Activated naive CD4-positive, alpha-beta T cell treated with anti-CD3 and anti-CD28 coated beads, Interleukin-2, amount 50 U/mL, for 72 hours (primary cell): ENCODE measurements around the gene PARD6A. TPM values are rescaled to one million over a fixed set of nuclear protein-coding genes. Genes with fewer than 3 reads are reported as not detected.
A peak's percentile ranks its signal among the peaks of the same experiment; 100 is the strongest.
"Not testable (repeated sequence)": the region's sequence is repeated elsewhere in the genome, so short reads cannot be mapped to it uniquely, and the experiment has no call there.

Experiments used
- ATAC-seq, 2 donors: fragments of 150-1000 bp; cut with Tn5 transposase; 2 replicates each; pipeline ENCODE4 v1.10.0; 2021; ENCODE audit warnings: mild to moderate bottlenecking in 2 of 2, moderate library complexity in 2 of 2
- DNase-seq, 2 donors: peaks; one replicate each; pipeline ENCODE4 v3.0.0; 2021 to 2022; ENCODE audit warnings: low spot score in 2 of 2
- H3K27ac Mint-ChIP-seq, 2 donors: one replicate each; pipeline ENCODE4 v1.8.0; 2022; ENCODE audit warnings: mild to moderate bottlenecking in 2 of 2, mixed read lengths in 2 of 2
- H3K36me3 Mint-ChIP-seq, 2 donors: one replicate each; pipeline ENCODE4 v1.8.0; 2022; ENCODE audit warnings: mixed read lengths in 2 of 2
- H3K9me3 Mint-ChIP-seq, 2 donors: one replicate each; pipeline ENCODE4 v1.8.0; 2022; ENCODE audit warnings: mixed read lengths in 2 of 2
- total RNA-seq, 2 donors: library from RNA; stranded (reverse); gene quantifications; one replicate each; pipeline ENCODE4 v1.2.3, GENCODE V29; 2022

PARD6A gene
- total RNA-seq, 2 donors from 2014 or later, result 10.8 to 17.6 TPM

DNA sequence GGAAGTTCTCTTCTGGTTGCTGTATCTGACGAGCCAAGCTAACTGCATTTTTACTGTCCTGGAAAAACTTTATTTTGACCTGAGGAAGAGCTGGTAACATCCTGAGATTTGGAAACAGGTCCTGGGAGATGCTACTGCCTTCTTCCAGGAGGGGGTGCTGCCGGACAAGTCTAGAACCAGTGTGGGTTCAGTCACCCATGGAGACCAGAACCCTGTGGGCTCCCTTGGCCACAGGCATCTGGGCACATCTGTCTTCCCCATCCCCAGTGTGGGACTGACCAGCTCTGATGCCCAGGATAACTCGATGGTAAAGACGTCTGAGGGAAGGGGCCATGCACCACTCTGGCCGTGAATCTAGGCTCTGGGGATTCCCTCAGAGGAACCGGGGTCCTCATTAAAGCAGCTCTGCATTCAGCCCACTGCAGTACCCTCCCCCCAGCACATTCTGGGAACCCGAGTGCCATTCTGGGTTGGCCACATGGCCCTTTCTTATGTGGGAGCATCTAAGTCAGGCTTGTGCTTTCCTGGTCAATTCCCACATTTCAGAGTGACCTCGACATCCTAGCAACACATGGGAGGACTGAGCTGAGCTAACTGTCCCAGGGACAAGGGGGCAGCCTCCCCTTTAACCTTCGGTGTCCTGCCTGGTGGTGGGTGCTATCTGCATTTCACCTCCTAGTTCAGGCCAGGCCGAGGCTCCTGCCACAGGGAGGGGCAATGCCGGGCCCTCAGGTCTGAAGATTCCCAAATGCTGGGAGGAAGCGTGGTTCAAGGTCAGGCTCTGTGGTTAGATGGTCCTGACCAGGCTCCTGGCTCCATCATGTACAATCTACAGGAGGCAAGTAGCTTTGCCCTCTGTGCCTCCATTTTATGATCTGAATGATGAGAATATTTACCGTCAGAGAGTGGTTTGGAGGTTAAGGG, 12.2 kb downstream of the PARD6A start:
- peak overlapping the region in 1 of 2 donors; percentile 15 for H3K27ac Mint-ChIP-seq
- ATAC-seq (peak; percentile 21 to 41), DNase-seq (peak in 1 of 2 donors; percentile 70)

DNA sequence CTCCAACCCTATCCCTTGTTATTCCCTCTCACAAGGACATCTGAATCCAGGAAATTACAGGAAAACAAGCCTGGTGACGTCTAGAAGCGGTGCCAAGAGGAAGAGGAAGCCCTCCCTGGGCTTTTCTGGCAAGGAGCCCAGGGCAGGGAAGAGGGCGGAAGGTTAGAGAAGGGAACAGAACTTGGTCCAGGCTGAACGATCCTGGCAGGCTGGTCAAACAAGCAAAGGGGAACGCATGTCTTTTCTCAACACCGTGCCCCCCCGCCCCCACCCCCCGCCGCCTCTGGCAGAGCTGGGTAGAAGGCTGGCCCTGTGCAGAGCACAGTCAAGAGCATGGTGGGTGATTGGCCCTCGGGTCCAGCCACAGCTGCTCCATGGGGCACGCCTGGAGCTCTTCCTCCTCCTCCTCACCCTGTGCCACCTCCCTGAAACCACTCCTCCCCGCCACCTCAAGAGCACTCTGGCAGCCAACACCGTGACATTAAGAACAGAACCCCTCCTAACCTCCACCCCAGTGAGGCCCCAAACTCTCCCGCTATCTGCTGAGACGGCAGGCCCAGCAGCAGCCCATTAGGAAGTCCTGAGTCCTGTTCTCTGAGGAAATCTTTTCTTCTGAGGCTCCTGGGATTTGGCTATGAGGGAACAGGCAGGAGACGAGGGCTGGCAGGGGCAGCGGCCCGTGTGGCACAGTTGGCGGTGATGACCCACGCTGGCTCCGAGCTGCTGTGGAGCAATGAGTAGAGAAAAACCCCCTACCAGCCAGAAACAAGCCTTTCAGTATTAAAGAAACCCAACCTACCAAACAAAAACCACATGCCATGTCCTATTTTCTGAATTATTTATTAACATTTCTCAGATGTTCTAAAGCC, 13.2 kb downstream of the PARD6A start:
- ATAC-seq (no peak), DNase-seq (no peak)
- Mint-ChIP-seq H3K36me3 (no peaks in the 10 kb centered on the region), H3K27ac (peak overlapping the region; percentile 74 to 86), H3K9me3 (no peaks in the 10 kb centered on the region)

More for the DNA sequence above, 12.2 kb downstream of the PARD6A start:
- H3K36me3 Mint-ChIP-seq, result no peaks in the 10 kb centered on the region
- H3K9me3 Mint-ChIP-seq, result no peaks in the 10 kb centered on the region

DNA sequence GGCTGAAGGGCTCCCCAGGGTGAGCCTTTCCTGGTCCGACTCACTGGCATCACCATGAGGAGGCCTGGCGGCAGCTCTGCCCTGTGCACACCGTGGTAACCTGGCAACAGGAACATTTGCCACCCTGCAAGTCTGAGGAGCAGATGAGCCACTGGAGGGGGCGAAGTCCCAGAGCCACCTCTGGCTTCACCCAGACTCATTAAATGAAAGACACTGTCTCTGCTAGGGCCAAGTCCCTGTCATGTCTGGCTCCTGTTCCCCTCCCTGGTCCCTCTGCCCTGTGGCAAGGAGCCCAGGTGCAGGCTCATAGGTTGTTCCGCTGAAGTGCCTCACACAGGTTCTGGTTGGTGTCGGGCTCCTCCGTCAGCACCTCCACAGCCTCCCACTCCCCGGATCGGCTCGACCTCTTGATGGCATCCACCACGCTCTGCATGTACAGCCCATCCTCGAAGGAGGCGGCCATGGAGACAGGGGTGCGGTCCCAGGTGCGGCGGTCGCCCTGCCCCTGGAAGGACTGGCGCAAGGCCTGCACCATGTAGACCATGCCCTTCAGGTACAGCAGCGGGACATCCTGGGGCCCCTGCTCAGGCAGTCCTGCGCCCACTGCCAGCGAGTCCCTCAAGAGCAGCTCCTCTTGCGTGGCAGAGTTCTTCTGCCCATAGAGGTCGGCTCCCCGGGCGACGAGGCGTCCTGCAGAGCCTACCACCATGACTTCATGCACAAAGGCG, 14.3 kb downstream of the PARD6A start:
- no peaks in the 10 kb centered on the region for H3K36me3 Mint-ChIP-seq
- DNase-seq (no peak), ATAC-seq (no peak)
- H3K9me3 Mint-ChIP-seq, result no peaks in the 10 kb centered on the region
- H3K27ac Mint-ChIP-seq, result peak overlapping the region in 1 of 2 donors; percentile 86

DNA sequence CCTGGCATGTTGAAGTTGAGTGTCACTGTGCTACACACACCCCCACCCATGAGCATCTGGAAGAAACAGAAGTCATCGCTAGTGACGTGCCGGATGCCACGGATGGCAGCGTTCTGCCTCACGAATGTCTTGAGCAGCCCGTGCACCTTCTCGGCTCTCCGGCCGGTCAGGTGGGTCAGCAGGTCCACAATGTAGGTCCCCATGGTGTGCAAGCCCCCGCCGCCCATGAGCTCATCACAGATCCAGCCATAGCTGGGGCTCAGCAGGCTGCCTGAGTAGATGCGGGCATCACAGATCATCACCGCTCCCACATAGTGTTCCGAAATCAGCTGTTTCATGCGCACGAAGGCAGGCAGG, 14.8 kb downstream of the PARD6A start:
- Mint-ChIP-seq H3K27ac (peak overlapping the region in 1 of 2 donors; percentile 86), H3K36me3 (no peaks in the 10 kb centered on the region), H3K9me3 (no peaks in the 10 kb centered on the region)
- ATAC-seq, result no peak
- DNase-seq, result no peak

DNA sequence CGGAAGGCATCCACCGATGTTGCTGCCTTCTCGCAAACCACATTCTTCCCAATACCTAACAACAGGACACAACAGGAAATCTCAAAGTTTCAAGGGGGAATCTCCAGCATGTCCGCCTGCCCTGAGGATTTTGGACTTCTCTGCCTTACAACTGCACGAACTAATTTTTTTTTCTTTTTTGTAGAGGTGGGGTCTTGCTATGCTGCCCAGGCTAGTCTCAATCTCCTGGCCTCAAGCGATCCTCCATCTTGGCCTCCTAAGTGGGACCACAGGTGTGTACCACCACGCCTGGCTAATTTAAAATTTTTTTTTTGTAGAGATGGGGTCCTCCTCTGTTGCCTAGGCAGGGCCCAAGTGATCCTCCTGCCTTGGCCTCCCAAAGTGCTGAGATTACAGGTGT, 15.2 kb downstream of the PARD6A start:
- H3K27ac Mint-ChIP-seq, result no peak overlapping the region
- no peaks in the 10 kb centered on the region for H3K36me3 Mint-ChIP-seq
- ATAC-seq, result no peak
- no peaks in the 10 kb centered on the region for H3K9me3 Mint-ChIP-seq
- DNase-seq, result no peak

DNA sequence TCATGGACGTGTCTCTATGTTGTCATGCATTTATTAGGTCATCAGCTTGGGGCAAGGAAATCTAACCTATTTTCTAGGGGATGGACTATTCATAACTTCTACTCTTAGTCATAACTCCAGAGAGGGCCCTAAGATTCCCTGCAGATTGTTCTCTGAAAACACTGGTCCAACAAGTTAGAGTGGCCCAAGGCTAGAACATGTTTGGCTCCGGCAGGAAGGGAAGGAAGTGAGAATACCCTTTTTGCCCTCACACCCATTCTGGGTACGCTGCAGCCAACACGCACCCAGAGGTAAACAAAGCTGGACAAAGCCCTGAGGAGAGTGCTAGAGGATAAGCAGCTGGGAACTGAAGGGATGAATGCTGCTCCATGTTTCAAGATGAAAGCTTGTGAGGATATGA, 15.8 kb downstream of the PARD6A start:
- H3K27ac Mint-ChIP-seq, result peak overlapping the region in 1 of 2 donors; percentile 88
- no peak for ATAC-seq

DNA sequence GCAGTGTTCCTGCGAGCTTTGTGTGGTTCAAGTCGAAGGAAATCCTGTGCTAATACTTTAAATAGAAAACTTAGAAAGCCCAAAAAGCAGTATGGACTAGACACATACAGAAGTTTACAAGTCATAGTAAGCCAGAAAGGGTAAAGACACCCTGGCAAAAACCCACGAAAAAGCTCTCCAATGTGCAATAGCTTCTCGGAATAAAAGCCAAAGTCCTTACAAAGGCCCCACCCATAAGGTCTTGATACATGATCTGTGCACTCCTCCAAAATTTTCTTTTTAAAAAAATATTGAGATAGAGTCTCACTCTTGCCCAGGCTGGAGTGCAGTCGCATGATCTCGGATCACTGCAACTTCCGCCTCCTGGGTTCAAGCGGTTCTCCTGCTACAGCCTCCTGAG, 16.2 kb downstream of the PARD6A start:
- Mint-ChIP-seq H3K36me3 (no peaks in the 10 kb centered on the region), H3K27ac (no peak overlapping the region), H3K9me3 (no peaks in the 10 kb centered on the region)
- ATAC-seq (no peak), DNase-seq (no peak)

More for the DNA sequence above, 15.8 kb downstream of the PARD6A start:
- no peaks in the 10 kb centered on the region for H3K9me3 Mint-ChIP-seq
- H3K36me3 Mint-ChIP-seq, result no peaks in the 10 kb centered on the region
- no peak for DNase-seq

DNA sequence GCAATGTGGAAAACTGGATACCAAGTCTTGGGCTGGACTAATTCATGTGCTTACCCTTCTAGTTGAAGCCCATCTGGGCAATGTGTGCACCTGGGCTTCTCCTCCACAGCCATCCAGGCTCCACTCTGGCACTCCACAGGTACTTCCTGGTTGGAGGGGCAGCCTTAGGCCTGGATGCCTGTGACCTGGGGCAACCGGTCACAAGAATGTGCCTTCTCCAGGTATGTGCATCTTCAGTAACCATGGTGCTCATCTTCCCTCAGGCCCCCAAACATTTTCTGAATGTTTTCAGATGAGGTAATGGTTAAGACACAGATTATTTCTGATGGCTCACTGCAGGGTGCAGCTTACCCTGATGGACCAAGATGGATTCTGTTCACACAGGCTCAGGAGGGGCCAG, 17.0 kb downstream of the PARD6A start:
- DNase-seq (no peak), ATAC-seq (no peak)
- Mint-ChIP-seq H3K36me3 (no peaks in the 10 kb centered on the region), H3K9me3 (no peaks in the 10 kb centered on the region), H3K27ac (no peak overlapping the region)

DNA sequence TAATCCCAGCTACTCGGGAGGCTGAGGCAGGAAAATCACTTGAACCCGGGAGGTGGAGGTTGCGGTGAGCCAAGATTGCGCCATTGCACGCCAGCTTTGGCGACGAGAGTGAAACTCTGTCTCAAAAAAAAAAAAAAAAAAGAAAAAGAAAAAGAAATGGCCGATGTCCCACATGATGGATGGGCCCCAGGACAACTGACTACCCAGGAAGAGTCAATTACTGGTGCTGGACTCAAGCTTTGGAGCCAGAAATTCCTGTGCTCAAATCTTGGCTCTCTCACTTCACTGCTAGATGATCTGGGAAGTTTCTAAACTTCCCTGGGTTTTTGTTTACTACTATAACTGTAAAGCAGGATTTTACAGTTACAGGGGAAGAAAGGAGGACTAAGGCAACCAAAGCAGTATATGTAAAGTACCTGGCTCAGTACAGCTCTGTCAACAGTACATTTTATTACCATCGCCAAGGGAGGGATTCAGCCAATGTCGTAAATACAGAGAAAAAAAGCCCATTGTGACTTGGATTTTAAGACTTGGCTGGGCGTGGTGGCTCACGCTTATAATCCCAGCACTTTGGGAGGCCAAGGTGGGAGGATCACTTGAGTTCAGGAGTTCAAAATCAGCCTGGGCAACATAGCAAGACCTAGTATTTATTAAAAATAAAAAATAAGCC, 17.7 kb downstream of the PARD6A start:
- Mint-ChIP-seq H3K36me3 (peaks cover 0 to 3% of the 10 kb centered on the region in 2 donors), H3K27ac (no peak overlapping the region), H3K9me3 (no peaks in the 10 kb centered on the region)
- DNase-seq (no peak), ATAC-seq (no peak)

DNA sequence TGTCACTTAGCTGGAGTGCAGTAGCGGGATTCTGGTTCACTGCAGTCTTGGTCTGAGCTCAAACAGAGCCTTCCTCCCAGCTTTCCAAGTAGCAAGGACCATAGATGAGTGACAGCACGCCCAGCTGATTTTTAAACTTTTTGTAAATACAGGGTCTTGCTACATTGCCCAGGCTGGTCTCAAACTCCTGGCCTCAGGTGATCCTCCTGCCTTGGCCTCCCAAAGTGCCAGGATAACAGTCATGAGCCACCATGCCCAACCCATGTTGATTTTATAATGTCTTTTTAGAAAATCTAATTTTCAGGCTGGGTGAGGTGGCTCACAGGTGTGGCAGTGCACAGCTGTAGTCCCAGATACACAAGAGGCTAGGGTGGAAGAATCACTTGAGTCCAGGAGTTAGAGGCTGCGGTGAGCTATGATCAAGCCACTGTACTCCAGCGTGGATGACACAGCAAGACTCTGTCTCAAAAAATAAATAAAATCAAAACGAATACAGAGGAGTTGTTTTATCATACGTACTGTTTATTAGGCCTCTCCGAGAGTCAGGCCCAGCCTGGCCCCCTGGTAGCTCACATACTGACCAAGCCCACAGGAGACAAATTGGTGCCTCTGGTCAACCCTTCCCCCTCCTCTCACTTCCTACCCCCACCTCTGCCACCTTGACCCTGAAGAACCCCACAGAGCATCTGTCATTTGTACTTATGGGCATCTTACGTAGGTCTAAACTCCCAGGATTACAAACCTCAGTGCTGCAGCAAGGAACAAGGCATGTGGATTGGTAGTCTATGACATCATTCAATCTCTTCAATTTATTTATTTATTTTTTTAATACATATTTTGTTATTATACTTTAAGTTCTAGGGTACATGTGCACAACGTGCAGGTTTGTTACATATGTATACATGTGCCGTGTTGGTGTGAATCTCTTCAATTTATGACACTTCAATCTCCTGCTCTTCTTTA, 19.5 kb downstream of the PARD6A start:
- H3K36me3 Mint-ChIP-seq, result peaks cover under 1 to 7% of the 10 kb centered on the region in 2 donors
- no peak for ATAC-seq
- DNase-seq, result no peak
- peak overlapping the region in 1 of 2 donors; percentile 29 for H3K27ac Mint-ChIP-seq
- H3K9me3 Mint-ChIP-seq, result no peaks in the 10 kb centered on the region

DNA sequence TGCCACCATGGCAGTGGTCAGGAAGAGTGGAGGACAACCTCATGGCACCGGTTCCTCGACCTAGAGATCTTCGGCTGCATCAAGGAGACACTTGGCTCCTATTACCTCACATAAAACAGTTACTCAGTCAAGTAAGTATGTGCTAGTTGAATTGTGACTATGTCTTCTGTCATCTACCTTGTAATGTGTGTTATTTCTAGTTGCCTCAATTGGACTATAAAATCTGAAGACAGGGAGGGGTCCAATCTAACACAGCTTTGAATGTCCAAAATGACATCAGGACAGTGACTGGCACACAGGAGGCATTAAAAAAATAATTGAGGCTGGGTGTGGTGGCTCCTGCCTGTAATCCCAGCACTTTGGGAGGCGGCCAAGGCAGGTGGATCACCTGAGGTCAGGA, 23.0 kb downstream of the PARD6A start:
- ATAC-seq (no peak), DNase-seq (no peak)
- H3K27ac Mint-ChIP-seq, result peak overlapping the region; percentile 14 to 47
- peaks cover 5 to 7% of the 10 kb centered on the region in 2 donors for H3K36me3 Mint-ChIP-seq
- no peaks in the 10 kb centered on the region for H3K9me3 Mint-ChIP-seq

DNA sequence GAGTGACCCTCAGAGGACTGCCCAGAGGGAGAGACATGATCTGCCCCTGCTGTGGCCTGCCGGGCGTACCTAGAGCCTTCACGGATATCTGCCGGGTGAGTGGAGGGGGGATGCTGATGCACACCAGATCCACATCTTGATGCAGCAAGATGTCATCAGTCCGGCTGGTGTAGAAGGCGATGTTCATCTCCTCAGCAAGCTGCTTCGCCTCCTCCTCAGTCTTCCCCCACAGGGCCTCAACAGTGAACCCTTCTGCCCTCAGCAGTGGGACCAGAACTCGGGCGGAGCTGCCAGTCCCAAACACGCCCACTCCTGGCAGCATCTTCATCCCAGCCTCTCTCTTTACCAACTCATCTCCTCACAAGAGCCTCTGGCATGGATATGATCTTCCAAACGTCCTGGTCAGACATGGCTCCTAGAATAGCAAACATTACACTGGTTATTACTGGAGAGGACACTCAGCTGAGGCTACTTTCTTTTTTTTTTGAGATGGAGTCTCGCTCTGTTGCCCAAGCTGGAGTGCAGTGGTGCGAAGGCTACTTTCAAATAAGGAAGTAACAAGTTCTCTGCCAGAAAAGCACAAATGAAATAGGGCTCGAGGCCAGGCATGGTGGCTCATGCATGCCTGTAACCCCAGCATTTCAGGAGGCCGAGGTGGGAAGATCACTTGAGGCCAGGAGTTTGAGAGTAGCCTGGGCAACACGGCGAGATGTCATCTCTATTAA, 24.8 kb downstream of the PARD6A start:
- Mint-ChIP-seq H3K9me3 (no peaks in the 10 kb centered on the region), H3K27ac (peak overlapping the region in 1 of 2 donors; percentile 17), H3K36me3 (peaks cover 5 to 7% of the 10 kb centered on the region in 2 donors)

DNA sequence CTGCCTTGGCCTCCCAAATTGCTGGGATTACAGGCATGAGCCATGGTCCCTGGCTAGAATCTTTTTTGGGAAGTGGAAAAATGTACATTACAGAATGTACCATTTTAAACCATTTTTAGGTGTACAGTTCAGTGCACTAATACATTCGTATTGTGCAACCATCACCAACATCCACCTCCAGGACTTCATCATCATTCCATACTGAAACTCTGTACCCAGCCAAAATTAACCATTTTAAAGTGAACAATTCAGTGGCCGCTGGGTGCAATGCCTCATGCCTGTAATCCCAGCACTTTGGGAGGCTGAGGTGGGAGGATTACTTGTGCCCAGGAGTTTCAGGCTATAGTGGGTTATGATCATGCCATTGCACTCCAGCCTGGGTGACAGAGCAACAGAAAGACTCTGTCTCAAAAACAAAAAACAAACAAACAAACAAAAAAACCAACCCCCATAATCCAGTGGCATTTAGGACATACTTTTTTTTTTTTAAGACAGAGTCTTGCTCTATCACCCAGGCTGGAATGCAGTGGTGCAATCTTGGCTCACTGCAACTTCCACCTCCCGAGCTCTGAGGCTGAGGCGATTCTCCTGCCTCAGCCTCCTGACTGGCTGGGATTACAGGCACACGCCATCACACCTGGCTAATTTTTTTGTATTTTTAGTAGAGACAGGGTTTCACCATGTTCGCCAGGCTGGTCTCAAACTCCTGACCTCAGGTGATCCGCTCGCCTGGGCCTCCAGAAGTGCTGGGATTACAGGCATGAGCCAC, 32.9 kb downstream of the PARD6A start:
- H3K36me3 Mint-ChIP-seq, ATAC-seq, DNase-seq, H3K27ac Mint-ChIP-seq, H3K9me3 Mint-ChIP-seq: not testable (repeated sequence)

More for the DNA sequence above, 24.8 kb downstream of the PARD6A start:
- ATAC-seq (no peak), DNase-seq (no peak)

DNA sequence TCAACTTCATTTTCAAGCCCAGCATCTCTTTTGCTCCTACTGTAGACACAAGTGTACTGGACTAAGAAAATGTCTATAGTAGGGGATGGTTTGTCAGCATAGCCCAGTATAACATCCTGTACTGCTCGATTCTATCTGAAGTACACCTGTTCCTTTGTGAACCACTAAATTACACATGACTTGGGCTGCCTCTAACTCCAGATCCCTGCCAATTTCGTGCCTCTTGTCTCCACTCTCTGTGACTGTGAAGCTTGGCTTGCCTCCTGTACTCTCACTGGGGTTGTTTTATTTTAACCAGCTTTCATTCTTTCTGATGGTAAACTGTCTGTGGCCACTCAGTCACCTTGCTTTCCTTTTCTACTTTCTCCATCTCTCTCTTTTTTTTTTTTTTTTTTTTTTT, 33.9 kb downstream of the PARD6A start:
- peaks cover 0 to 7% of the 10 kb centered on the region in 2 donors for H3K36me3 Mint-ChIP-seq
- DNase-seq, result no peak
- no peaks in the 10 kb centered on the region for H3K9me3 Mint-ChIP-seq
- no peak for ATAC-seq
- no peak overlapping the region for H3K27ac Mint-ChIP-seq
